HCT116 (cell line): Measurements from ENCODE around the gene ALOXE3. TPM values are rescaled to one million over a fixed set of nuclear protein-coding genes. Genes with fewer than 3 reads are reported as not detected.
A peak's percentile ranks its signal among the peaks of the same experiment; 100 is the strongest.

Experiments used
- ATAC-seq: fragments of 200-7000 bp; cut with Tn5 transposase; 2 replicates; pipeline ENCODE4 v1.9.1; 2020; ENCODE audit warnings: mild to moderate bottlenecking, moderate library complexity
- BruUV-seq: library from RNA; stranded (reverse); fragments of 400-500 nt; replicated peaks from 2 replicates; lab custom pipeline; 2021; lab: Mats Ljungman, UMichigan
- CTCF ChIA-PET: fragments of 300-600 bp; sonication (Branson Sonifier 250); formaldehyde crosslinking; loops from one replicate; lab custom pipeline; 2021; ENCODE audit warnings: antibody characterized with exemption; lab: Charles Lee
- POLR2A ChIA-PET: fragments of 300-600, 350-600 bp; sonication (Branson Sonifier 250); formaldehyde crosslinking; loops from one replicate; lab custom pipeline; 2021; ENCODE audit warnings: antibody characterized with exemption; lab: Charles Lee
- RAD21 ChIA-PET, 2 experiments: fragments of 300-600 bp; sonication (Branson Sonifier 250); formaldehyde crosslinking; loops; one replicate each; lab custom pipeline; 2023; ENCODE audit warnings: low total read pairs in 2 of 2; ENCODE audit not compliant: uncharacterized antibody in 2 of 2, unreplicated experiment in 2 of 2, low non-redundant PET in 1 of 2; lab: Charles Lee
- DNase-seq: peaks from one replicate; pipeline ENCODE4 v3.0.0-alpha.2; 2010; ENCODE audit warnings: low read depth, low spot score
- H2AFZ ChIP-seq: fragments of 200-600 bp; shearing (Covaris generic), sonication (generic); 2 replicates; pipeline ENCODE4 v1.6.1; 2017; ENCODE audit warnings: low read depth, mixed run types, mixed read lengths, antibody characterized with exemption, low read length; ENCODE audit not compliant: poor library complexity, severe bottlenecking
- H3K27ac ChIP-seq: 2 replicates; pipeline ENCODE4 v1.5.1; 2012; ENCODE audit warnings: low read depth, low read length
- H3K27me3 ChIP-seq: fragments of 200-600 bp; sonication (generic); 2 replicates; pipeline ENCODE4 v1.6.1; 2016; ENCODE audit warnings: mixed run types, low read length, mixed read lengths; ENCODE audit not compliant: insufficient read depth
- H3K36me3 ChIP-seq, 2 experiments: fragments of 200-500 bp in 1 of 2; fragments of 200-600 bp in 1 of 2; sonication (Bioruptor generic) in 1 of 2; sonication (generic) in 1 of 2; 2 replicates each; pipeline versions ENCODE4 v1.5.1 to v1.6.1; 2014 to 2016; ENCODE audit warnings: low read length in 2 of 2, inconsistent platforms in 1 of 2, mixed read lengths in 1 of 2, mixed run types in 1 of 2; ENCODE audit not compliant: insufficient read depth in 2 of 2, control insufficient read depth in 1 of 2
- H3K4me1 ChIP-seq, 2 experiments: fragments of 200-600 bp in 1 of 2; sonication (generic) in 1 of 2; 2 replicates each; pipeline versions ENCODE4 v1.5.1 to v1.6.1; 2012 to 2017; ENCODE audit warnings: low read length in 2 of 2, inconsistent platforms in 1 of 2, mild to moderate bottlenecking in 1 of 2, mixed read lengths in 1 of 2, mixed run types in 1 of 2, moderate library complexity in 1 of 2; ENCODE audit not compliant: insufficient read depth in 2 of 2, control insufficient read depth in 1 of 2
- H3K4me2 ChIP-seq: fragments of 200-600 bp; sonication (generic); 2 replicates; pipeline ENCODE4 v1.6.1; 2017; ENCODE audit warnings: mixed run types, low read length, mixed read lengths
- H3K4me3 ChIP-seq, 2 experiments: fragments of 200-600 bp in 1 of 2; sonication (generic) in 1 of 2; replicated peaks in 1 of 2; 2 replicates each; pipeline ENCODE4 v1.5.1; 2011 to 2016; ENCODE audit warnings: low read length in 2 of 2, control low read depth in 1 of 2, low read depth in 1 of 2, mild to moderate bottlenecking in 1 of 2, mixed read lengths in 1 of 2, mixed run types in 1 of 2
- H3K79me2 ChIP-seq: fragments of 200-600 bp; sonication (generic); 2 replicates; pipeline ENCODE4 v1.6.1; 2017; ENCODE audit warnings: mild to moderate bottlenecking, mixed run types, low read length, moderate library complexity, mixed read lengths; ENCODE audit not compliant: insufficient read depth
- H3K9ac ChIP-seq: fragments of 200-600 bp; sonication (generic); 2 replicates; pipeline ENCODE4 v1.6.1; 2016; ENCODE audit warnings: low read length, mixed read lengths
- H3K9me2 ChIP-seq: fragments of 200-600 bp; sonication (generic), shearing (Covaris generic); 2 replicates; pipeline ENCODE4 v1.6.1; 2017; ENCODE audit warnings: mixed run types, mild to moderate bottlenecking, moderate library complexity; ENCODE audit not compliant: insufficient read depth
- H3K9me3 ChIP-seq, 2 experiments: fragments of 200-500 bp in 1 of 2; fragments of 200-600 bp in 1 of 2; sonication (Bioruptor generic) in 1 of 2; sonication (generic) in 1 of 2; 2 replicates each; pipeline ENCODE4 v1.6.1; 2014 to 2017; ENCODE audit warnings: low read length in 2 of 2, mixed read lengths in 2 of 2, inconsistent platforms in 1 of 2, low read depth in 1 of 2, mild to moderate bottlenecking in 1 of 2, mixed run types in 1 of 2, moderate library complexity in 1 of 2; ENCODE audit not compliant: control insufficient read depth in 1 of 2, insufficient read depth in 1 of 2
- H4K20me1 ChIP-seq: fragments of 200-600 bp; sonication (generic), shearing (Covaris generic); 2 replicates; pipeline ENCODE4 v1.6.1; 2017; ENCODE audit warnings: mixed run types, mild to moderate bottlenecking, moderate library complexity; ENCODE audit not compliant: insufficient read depth
- CEBPB ChIP-seq: IDR thresholded peaks from 2 replicates; pipeline ENCODE4 v1.6.1; 2012; ENCODE audit warnings: low read depth
- EZH2phosphoT487 ChIP-seq: fragments of 200-600 bp; IDR thresholded peaks from 2 replicates; pipeline ENCODE4 v1.6.1; 2018; ENCODE audit warnings: antibody characterized with exemption, borderline replicate concordance
- POLR2A ChIP-seq: IDR thresholded peaks from 2 replicates; pipeline ENCODE4 v1.7.0; 2011; ENCODE audit warnings: borderline replicate concordance; ENCODE audit not compliant: insufficient read depth, insufficient read length; ENCODE audit errors: extremely low read depth
- POLR2AphosphoS5 ChIP-seq: IDR thresholded peaks from 2 replicates; pipeline ENCODE4 v1.6.1; 2011; ENCODE audit warnings: mild to moderate bottlenecking, low read depth, low read length, moderate library complexity
- RAD21 ChIP-seq: IDR thresholded peaks from 2 replicates; pipeline ENCODE4 v1.6.1; 2012; ENCODE audit warnings: low read depth, mild to moderate bottlenecking
- REST ChIP-seq: IDR thresholded peaks from 2 replicates; pipeline ENCODE4 v1.6.1; 2012; ENCODE audit warnings: low read depth
- SIN3A ChIP-seq: IDR thresholded peaks from 2 replicates; pipeline ENCODE4 v1.6.1; 2012; ENCODE audit warnings: low read depth
- SRF ChIP-seq: IDR thresholded peaks from 2 replicates; pipeline ENCODE4 v1.6.1; 2012; ENCODE audit warnings: low read depth
- TCF7L2 ChIP-seq: IDR thresholded peaks from 2 replicates; pipeline ENCODE4 v1.7.0; 2011; ENCODE audit warnings: borderline replicate concordance, inconsistent platforms; ENCODE audit not compliant: insufficient read depth, insufficient read length; ENCODE audit errors: extremely low read depth
- intact Hi-C: fragments of 100-400 bp; cut with micrococcal nuclease; formaldehyde crosslinking; loops from 2 replicates; pipeline ENCODE4 v1.10.0; 2022
- total RNA-seq: library from RNA; stranded (reverse); gene quantifications from one replicate; pipeline ENCODE4 v1.2.1, GENCODE V29; 2021; ENCODE audit not compliant: unreplicated experiment

Gene ALOXE3
- total RNA-seq, 1 experiment from 2014 or later = 3.5 TPM

GRCh38 chr17:8080799-8081219 is 37.5 kb downstream of the ALOXE3 start:
- no peaks in the 10 kb centered on the region for H3K27me3 ChIP-seq
- H3K9ac ChIP-seq = no peak overlapping the region
- H3K9me3 ChIP-seq = no peaks in the 10 kb centered on the region
- intact Hi-C loops = no loop called here
- no peak overlapping the region for H2AFZ ChIP-seq
- H3K9me2 ChIP-seq = no peaks in the 10 kb centered on the region
- H3K4me1 ChIP-seq = peaks cover 2 to 25% of the 10 kb centered on the region in 2 experiments; a peak in 3 of 4 replicates
- ChIA-PET CTCF (interaction anchor here (1.0 to 1.4 kb wide), 3 partner anchors 13 to 129 kb away, joined by 3 to 4 read pairs (median 3); partner anchors contain the start of gene AURKB), RAD21 (no interaction called here), POLR2A (no interaction called here)
- TF ChIP-seq POLR2A (no peak), SRF (no peak), REST (no peak), SIN3A (no peak), CEBPB (no peak), EZH2phosphoT487 (no peak), POLR2AphosphoS5 (no peak), TCF7L2 (no peak), RAD21 (no peak)
- DNase-seq (no peak), ATAC-seq (no peak)
- H3K79me2 ChIP-seq = peaks cover 4% of the 10 kb centered on the region; the same call in 1 of the 2 replicates
- no TSS peak for BruUV-seq
- peak overlapping the region in 1 of 2 experiments; percentile 81; a peak in 2 of 4 replicates for H3K4me3 ChIP-seq
- H3K27ac ChIP-seq = no peak overlapping the region
- peak overlapping the region; percentile 96 for H3K4me2 ChIP-seq
- no peaks in the 10 kb centered on the region for H4K20me1 ChIP-seq
- no peaks in the 10 kb centered on the region for H3K36me3 ChIP-seq
